ENCODE results near the gene MOSPD3.

MOSPD3 gene

GRCh38 chr7:100595188-100595587, 17.2 kb upstream of the MOSPD3 start:
- DNase-seq = no peak

DNA sequence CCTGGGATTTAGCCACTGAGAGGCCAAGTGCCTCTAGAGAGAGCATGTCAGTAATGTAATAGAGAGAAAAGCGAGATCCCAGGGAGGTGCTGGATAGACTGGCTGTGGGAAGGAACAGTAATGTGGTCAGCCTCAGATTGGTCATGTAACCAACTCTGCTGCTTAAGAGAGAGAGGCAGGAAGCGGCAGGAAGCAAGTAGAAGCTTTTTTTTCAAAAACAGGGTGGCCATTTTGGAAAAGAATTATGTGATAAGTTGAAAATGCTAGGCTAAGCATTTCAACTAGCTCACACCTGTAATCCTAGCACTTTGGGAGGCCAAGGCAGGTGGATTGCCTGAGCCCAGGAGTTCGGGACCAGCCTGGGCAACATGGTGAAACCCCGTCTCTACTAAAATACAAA, 13.9 kb upstream of the MOSPD3 start:
- no peak for DNase-seq

DNA sequence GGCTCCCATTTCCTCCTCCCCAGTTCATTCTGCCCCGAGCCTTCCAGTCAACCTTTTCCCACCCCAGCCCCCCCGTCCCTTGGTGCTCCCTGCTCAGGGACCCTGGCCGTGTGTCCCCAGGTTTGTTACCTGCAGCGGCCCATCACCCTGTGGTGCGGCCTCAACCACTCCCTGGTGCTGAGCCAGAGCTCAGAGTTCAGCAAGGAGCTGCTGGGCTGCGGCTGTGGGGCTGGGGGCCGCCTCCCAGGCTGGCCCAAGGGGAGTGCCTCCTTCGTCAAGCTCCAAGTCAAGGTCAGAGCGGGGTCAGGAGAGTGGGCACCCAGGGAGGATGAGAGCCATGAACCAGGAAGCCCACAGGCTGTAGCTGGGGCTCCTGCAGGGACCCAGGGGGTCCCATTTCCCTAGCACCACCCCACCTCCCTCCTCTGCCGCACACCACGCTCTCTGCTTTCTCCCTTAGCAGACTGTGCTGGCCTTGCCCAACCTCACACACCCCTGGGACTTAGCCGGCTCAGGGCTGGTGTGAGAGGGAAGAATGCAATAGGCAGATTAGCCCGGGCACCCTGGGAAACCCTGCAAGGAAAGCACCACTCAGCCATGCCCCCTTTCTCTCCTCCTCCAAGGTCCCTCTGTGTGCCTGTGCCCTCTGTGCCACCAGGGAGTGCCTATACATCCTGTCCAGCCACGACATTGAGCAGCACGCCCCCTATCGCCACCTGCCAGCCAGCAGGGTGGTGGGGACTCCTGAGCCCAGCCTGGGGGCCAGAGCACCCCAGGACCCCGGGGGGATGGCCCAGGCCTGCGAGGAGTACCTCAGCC, 12.2 kb upstream of the MOSPD3 start:
- DNase-seq = no peak

DNA sequence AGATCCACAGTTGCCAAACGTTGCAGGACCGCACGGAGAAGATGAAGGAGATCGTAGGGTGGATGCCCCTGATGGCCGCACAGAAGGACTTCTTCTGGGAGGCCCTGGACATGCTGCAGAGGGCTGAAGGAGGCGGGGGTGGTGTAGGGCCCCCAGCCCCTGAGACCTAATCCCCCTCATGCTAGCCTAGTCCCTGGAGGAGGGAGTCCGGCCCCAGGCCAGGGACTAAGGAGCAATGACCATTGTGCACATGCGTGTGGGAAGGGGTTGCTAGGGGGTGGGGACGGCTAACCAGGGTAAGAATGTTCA, 11.7 kb upstream of the MOSPD3 start:
- DNase-seq = no peak

- no peak for DNase-seq
Measured at GRCh38 chr7:100602889-100603725, 9.2 kb upstream of the MOSPD3 start.

DNA sequence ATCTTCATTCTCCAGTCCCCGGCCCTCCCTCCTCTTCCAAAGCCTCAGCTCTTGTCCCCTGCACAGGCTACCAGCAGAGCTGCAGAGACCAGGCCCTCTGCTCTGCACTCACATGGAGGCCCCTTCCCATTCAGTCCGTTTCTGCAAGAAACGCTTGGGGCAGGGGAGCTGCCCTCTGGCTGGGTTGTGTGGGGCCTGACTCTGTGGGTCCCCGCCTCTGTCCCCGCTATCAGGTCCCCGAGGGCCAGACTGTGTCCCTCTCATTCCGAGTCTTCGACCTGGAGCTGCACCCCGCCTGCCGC, 8.7 kb upstream of the MOSPD3 start:
- DNase-seq = no peak

DNA sequence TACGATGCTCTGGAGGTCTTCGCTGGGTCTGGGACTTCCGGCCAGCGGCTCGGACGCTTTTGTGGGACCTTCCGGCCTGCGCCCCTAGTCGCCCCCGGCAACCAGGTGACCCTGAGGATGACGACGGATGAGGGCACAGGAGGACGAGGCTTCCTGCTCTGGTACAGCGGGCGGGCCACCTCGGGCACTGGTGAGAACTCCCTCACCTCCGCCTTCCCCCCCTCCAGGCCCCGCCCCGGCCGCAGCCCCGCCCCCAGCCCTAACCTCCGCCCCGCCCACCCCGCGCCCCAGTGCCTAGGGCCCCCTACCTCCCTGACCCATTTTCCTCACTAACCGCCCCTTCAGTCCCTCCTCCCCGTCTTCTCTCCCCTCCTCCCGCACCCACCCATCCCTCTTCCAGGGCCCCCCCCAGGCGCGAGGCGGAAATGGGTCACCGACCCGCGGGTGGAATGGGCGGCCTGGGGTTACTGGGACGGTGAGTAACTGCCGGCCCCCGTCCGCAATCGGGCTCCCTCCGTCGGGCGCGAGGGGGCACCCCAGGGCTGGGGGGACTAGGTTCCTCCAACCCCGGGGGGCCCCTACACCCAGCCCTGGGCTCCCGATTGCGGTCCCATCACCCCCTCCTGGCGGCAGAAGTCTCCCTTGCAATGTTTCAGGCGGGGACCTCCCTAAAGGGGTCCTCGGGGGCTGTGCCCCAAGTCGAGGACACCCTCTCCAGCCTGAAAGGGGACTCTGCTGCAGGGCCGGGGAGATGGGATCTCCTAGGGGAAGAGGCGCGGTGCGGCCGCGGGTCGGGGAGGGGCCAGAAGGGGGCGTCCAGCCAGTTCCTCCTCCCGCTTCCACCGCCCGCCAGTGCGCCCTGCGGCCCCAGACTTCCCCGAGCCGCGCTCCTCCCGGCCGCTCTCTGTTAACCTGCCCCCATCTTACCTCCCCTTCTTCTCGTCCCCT, 8.0 kb upstream of the MOSPD3 start:
- DNase-seq = peak; percentile 87

DNA sequence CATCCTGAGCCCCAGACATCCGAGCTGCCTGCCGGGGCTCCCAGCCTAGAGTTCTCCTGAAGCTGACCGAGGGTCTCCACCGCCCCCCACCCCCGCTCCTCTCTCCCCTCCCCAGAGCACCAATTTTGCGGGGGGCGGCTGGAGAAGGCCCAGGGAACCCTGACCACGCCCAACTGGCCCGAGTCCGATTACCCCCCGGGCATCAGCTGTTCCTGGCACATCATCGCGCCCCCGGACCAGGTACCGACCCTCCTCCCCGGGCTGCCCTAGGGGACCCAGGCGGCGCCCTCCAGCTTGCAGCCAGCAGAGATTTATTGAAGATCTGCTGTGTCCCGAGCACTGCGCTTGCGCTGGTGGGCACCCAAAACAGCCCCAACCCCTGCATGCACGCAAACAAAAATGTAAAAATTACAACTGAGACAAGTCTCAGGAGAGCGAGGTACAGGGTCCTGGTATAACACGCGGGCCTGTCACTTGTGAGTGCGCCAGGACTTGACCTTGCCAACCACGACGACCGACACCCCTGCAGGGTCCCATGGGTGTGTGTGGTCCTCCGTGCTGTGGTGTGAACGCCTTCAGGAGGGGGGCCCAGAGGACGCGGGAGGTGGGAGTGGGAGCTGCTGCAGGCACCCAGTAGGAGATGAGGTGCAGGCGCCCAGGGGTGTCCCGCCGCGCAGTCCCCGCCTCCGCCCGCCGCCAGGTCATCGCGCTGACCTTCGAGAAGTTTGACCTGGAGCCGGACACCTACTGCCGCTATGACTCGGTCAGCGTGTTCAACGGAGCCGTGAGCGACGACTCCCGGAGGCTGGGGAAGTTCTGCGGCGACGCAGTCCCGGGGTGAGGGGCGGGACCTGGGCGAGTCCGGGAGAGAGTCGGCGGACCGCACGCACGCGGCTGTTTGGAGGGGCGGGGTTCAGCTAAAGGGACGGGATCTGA, 7.1 kb upstream of the MOSPD3 start:
- peak; percentile 70 for DNase-seq

DNA sequence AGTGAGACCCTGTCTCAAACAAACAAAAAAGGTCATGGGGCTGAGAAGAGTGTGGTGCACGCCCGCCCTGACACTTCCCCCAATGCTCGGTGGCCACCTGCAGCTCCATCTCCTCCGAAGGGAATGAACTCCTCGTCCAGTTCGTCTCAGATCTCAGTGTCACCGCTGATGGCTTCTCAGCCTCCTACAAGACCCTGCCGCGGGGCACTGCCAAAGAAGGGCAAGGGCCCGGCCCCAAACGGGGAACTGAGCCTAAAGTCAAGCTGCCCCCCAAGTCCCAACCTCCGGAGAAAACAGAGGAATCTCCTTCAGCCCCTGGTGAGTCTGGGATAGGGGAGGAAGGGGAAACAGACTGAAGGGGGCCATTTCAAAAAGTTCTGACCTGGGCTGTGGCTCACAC, 6.0 kb upstream of the MOSPD3 start:
- no peak for DNase-seq

DNA sequence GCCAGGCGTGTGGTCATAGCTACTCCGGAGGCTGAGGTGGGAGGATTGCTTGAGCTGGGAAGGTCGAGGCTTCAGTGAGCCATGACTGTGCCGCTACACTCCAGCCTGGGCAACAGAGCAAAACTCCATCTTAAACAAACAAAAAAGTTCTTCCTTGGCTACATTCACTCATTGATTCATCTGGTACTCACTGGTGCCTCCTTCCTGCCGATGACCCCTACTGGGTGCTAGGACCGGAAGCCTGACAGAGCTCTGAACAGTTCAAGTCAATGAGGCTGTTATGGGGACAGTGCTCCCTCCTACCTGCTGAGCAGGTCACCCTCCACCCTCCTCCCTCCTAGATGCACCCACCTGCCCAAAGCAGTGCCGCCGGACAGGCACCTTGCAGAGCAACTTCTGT, 5.2 kb upstream of the MOSPD3 start:
- DNase-seq = no peak

DNA sequence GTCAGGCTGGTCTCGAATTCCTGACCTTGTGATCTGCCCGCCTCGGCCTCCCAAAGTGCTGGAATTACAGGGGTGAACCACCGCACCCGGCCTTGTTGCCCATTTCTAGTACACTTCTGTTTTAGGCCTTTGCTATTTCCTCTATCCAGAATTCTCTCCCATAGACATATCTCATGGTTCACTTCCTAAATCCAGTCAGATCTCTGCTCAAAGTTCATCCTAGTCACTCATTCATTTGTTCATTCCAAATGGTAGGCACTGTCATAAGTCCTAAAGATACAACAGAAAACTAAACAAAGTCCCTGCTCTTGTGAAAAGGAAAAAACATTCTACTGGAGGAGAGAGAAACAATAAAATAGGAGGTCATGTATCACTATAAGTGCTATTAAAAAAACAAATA, 2.4 kb upstream of the MOSPD3 start:
- DNase-seq = no peak

DNA sequence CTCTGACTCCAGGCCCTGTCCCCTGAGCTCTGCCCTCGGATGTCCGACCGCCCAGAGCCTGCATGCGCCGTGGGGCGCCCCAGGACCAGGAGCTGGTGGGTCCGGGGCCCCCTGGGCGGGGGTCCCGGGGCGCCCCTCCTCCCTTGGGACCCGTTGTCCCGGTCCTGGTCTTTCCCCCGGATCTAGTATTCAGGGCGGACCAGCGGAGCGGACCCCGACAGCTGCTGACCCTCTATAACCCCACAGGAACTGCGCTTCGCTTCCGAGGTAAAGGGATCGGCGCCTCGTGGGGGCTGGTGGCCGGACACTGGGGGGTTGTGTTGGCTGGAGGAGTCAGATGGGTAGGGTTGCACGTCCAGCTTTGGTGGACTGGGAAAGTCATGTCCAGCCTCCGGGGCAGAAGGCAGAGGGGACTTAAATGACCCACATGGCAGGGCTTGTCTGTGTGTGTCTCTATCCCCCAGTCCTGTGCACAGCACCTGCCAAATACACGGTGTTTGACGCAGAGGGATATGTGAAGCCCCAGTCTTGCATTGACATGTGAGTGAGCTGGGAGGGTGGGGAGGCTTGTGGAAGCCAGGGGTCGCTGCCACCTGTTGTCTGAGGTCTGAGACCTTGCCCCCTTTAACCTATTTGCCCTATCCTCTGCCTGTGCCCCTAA, 520 bp downstream of the MOSPD3 start:
- no peak for DNase-seq

- no peak for DNase-seq
Measured at GRCh38 chr7:100613412-100614175, 1.3 kb downstream of the MOSPD3 start.

GRCh38 chr7:100614308-100614861, 2.0 kb downstream of the MOSPD3 start:
- no peak for DNase-seq

GRCh38 chr7:100620239-100620638, 7.9 kb downstream of the MOSPD3 start:
- DNase-seq = no peak

- DNase-seq = no peak
Measured at GRCh38 chr7:100620804-100621203, 8.5 kb downstream of the MOSPD3 start.

GRCh38 chr7:100621554-100621953, 9.2 kb downstream of the MOSPD3 start:
- DNase-seq = no peak

DNA sequence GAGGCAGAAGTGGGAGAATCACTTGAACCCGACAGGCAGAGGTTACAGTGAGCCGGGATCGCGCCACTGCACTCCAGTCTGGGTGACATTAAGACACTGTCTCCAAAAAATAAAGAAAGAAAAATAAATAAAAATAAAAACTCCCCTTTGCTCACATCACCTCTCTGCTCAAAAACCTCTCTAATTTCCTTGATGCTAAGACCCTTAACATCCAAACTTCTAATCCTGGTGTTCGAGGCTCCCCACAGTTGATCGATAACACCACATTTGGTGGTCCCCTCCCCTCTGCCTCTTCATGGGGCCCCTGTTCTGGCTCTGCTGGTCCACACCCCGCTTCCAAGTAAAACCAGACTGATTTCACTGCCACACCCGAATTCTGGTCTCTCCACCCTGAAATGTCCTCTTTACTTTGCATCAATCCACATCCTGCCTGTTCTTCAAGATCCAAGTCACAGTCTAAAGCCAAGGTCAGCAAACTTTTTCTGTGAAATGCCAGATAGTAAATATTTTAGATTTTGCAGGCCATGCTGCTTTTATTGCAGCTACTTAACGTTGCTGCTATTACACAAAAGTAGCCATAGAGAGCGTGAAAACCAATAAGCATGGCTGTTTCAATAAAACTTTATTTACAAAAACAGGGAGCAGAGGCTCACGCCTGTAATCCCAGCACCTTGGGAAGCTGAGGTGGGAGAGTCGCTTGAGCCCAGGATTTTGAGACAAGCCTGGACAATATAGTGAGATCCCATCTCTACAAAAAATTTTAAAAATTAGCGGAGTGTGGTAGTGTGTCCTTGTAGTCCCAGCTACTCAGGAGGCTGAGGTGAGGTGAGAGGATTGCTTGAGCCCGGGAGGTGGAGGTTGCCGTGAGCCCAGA, 11.8 kb downstream of the MOSPD3 start:
- no peak for DNase-seq

DNA sequence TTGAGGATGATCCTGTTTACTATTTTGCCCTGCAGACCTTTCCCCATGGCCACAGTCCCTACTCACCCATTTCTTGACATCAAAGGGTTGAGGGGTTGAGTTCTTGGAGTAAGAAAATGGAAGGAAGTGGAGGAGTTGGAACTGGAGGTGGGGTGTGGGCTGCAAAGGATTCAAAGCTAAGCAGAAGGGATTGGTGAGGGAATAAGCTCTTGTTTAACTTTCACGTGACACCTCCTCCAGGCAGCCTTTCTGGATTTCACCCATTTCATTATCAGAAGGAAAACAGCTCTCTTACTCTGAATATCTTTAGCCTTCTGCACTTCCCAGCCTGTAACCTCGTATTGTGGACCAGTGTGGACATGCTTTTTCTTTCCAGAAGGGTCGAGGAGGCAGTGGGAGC, 13.7 kb downstream of the MOSPD3 start:
- DNase-seq = no peak
